ENCODE data around the gene BHLHA15.

BHLHA15 gene

DNA sequence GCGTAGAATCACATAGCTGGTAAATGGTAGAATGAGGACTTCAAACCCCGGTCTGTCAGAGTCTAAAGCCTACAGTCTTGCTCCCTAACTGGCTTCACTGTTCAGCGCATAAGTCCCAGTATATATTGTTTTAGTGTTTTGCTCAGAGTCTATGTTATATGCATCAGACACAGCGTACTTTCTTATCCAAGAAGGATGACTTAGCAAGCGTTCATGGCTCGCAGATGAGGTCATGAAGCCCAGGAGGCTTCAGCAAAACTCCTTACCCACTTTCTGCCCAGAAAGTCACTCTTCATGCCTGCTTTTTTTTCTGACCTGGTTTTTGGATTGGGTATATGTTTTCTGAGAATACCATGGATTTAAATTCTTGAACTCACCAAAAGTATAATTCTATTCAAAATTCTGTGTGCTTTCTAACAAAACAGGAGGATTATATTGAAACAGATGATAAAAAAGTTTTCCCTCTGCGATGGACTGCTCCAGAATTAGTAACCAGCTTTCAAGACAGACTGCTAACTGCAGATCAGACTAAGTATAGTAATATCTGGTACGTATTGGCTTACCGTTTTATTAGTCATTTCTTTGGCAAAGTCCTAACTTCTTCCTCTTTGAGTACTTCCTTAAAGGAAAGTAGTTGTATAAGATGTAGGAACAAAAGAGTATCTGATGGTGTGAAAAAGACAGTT is 24.6 kb upstream of the BHLHA15 start:
- no peak overlapping the region for H3K4me3 ChIP-seq (ENCODE audit: control insufficient read depth, low read depth, low read length)
- DNase-seq (ENCODE audit: low read depth), result peak; percentile 87

DNA sequence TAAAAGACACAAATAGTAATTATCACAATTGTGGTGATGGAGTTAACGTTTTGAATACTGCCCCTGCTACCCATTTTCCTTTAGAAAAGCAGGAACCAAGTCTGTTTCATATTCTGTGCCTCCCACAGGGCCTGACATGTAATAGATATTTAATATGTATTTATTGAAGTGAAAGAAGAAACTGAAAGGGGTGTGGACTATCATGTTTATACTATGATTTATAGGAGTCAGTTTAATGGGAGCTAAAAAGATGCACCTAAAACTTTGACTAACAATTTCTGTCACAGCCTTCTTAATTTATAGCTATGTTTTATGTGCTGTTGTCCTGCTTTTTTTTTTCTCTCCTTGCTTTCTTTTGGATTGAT is 24.1 kb upstream of the BHLHA15 start:
- no peak overlapping the region for H3K4me3 ChIP-seq (ENCODE audit: control insufficient read depth, low read depth, low read length)
- TF ChIP-seq, protein P1, sequence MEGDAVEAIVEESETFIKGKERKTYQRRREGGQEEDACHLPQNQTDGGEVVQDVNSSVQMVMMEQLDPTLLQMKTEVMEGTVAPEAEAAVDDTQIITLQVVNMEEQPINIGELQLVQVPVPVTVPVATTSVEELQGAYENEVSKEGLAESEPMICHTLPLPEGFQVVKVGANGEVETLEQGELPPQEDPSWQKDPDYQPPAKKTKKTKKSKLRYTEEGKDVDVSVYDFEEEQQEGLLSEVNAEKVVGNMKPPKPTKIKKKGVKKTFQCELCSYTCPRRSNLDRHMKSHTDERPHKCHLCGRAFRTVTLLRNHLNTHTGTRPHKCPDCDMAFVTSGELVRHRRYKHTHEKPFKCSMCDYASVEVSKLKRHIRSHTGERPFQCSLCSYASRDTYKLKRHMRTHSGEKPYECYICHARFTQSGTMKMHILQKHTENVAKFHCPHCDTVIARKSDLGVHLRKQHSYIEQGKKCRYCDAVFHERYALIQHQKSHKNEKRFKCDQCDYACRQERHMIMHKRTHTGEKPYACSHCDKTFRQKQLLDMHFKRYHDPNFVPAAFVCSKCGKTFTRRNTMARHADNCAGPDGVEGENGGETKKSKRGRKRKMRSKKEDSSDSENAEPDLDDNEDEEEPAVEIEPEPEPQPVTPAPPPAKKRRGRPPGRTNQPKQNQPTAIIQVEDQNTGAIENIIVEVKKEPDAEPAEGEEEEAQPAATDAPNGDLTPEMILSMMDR (conservative IDR thresholded peaks at IDR 0.05; ENCODE audit: control insufficient read depth, insufficient read depth, low read depth, low read length), result no peak
- DNase-seq (ENCODE audit: low read depth), result no peak

More for the DNA sequence above, 24.6 kb upstream of the BHLHA15 start:
- TF ChIP-seq, protein P1 (conservative IDR thresholded peaks at IDR 0.05; ENCODE audit: control insufficient read depth, insufficient read depth, low read depth, low read length), result no peak

DNA sequence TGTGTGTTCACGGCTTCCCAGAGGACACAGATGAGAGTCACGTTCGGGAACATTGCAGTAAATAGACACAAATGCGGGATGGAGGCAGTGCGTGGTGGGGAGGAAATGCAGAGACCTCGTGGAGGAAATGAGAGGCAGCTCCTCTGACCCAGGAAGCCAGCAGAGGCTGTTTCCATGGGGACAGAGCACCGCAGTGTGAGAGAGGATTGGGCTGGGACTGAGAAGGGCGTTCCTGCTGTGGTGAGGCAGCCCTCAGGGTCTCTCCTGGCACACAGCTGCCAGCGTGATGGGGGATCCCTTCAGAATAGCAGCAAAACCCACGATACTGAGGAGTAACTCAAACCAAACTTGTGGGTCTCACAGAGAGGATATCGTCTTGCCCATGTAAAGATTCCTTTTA is 21.7 kb upstream of the BHLHA15 start:
- no peak overlapping the region for H3K4me3 ChIP-seq (ENCODE audit: control insufficient read depth, low read depth, low read length)
- TF ChIP-seq, protein P1 (conservative IDR thresholded peaks at IDR 0.05; ENCODE audit: control insufficient read depth, insufficient read depth, low read depth, low read length), result no peak
- DNase-seq (ENCODE audit: low read depth), result no peak

DNA sequence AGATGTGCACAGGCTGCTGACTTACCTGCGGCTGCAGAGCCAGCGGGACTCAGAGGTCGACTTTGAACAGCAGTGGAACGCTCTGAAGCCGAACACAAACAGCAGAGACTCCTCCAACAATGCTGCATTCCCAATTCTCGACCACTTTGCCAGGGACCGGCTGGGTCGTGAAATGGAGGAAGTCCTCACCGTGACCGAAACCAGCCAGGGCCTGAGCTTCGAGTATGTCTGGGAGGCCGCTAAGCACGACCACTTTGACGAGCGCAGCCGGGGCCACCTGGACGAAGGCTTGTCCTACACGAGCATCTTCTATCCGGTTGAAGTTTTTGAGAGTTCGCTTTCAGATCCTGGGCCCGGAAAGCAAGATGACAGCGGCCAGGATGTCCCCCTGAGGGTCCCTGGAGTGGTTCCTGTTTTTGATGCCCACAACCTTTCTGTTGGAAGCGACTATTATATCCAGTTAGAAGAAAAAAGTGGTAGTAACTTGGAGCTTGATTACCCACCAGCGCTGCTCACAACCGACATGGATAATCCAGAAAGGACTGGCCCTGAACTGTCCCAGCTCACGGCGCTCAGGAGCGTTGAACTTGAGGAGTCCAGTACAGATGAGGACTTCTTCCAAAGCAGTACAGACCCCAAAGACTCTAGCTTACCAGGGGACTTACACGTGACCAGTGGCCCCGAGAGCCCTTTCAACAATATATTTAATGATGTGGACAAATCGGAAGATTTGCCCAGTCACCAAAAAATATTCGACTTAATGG is 19.4 kb upstream of the BHLHA15 start:
- no peak for DNase-seq (ENCODE audit: low read depth)
- TF ChIP-seq, protein P1 (conservative IDR thresholded peaks at IDR 0.05; ENCODE audit: control insufficient read depth, insufficient read depth, low read depth, low read length), result no peak
- H3K4me3 ChIP-seq (ENCODE audit: control insufficient read depth, low read depth, low read length), result no peak overlapping the region

DNA sequence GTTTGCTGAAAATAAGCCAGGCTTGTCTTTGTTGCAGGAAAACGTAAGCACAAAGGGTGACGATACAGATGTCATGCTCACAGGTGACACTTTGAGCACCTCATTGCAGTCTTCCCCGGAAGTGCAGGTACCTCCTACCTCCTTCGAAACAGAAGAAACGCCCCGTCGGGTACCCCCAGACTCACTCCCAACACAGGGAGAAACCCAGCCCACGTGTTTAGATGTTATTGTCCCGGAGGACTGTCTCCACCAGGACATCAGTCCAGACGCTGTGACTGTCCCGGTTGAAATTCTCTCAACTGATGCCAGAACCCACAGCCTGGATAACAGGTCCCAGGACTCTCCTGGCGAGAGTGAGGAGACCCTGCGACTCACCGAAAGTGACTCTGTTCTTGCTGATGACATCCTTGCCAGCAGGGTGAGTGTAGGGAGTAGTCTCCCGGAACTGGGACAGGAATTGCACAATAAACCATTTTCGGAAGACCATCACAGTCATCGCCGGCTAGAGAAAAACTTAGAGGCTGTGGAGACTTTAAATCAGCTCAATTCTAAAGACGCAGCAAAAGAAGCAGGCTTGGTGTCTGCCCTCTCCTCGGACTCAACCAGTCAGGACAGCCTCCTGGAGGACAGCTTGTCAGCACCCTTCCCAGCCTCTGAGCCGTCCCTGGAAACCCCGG is 18.3 kb upstream of the BHLHA15 start:
- no peak overlapping the region for H3K4me3 ChIP-seq (ENCODE audit: control insufficient read depth, low read depth, low read length)
- TF ChIP-seq, protein P1 (conservative IDR thresholded peaks at IDR 0.05; ENCODE audit: control insufficient read depth, insufficient read depth, low read depth, low read length), result no peak
- DNase-seq (ENCODE audit: low read depth), result peak; percentile 36

DNA sequence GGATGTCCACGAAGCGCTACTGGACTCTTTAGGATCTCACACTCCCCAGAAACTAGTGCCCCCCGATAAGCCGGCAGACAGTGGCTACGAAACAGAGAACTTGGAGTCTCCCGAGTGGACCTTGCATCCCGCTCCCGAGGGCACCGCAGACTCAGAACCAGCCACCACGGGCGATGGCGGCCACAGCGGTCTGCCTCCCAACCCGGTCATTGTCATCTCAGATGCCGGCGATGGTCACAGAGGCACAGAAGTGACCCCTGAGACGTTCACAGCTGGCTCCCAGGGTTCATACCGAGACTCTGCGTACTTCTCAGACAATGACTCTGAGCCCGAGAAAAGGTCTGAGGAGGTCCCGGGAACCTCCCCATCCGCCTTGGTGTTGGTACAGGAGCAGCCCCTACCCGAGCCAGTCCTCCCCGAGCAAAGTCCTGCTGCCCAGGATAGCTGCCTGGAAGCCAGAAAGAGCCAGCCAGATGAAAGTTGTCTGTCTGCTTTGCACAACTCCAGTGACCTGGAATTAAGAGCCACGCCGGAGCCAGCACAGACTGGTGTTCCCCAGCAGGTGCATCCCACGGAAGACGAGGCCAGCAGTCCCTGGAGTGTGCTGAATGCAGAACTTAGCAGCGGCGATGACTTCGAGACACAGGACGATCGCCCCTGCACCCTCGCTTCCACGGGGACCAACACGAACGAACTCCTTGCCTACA is 17.6 kb upstream of the BHLHA15 start:
- DNase-seq (ENCODE audit: low read depth), result no peak
- H3K4me3 ChIP-seq (ENCODE audit: control insufficient read depth, low read depth, low read length), result no peak overlapping the region
- TF ChIP-seq, protein P1 (conservative IDR thresholded peaks at IDR 0.05; ENCODE audit: control insufficient read depth, insufficient read depth, low read depth, low read length), result no peak

Data from fibroblast of mammary gland (primary cell).